ENCODE measurements around the gene RNF227. TPM values are rescaled to one million over a fixed set of nuclear protein-coding genes. Genes with fewer than 3 reads are reported as not detected.

The RNF227 gene
- total and polyA plus RNA-seq, 9 donors: 2.7 to 16.5 (median 5.2) TPM

- Histone ChIP-seq H3K27me3 (no peaks in the 10 kb centered on the region), H3K4me1 (ENCODE audit: insufficient read depth) (no peaks in the 10 kb centered on the region), H3K9me3 (no peaks in the 10 kb centered on the region), H3K36me3 (no peaks in the 10 kb centered on the region), H3K27ac (no peak overlapping the region), H3K4me3 (no peak overlapping the region)
- DNase-seq: no peak
- intact Hi-C loops (cut with DNase I): no loop called here
- 85 to 92% (median 90%) methylated on average over 13 of the region's 13 CpGs for WGBS, 3 donors
- TF ChIP-seq CTCF (IDR thresholded peaks at IDR 0.05): no peak
- no peak for TF ChIP-seq EP300 (IDR thresholded peaks at IDR 0.05)
- no peak for TF ChIP-seq POLR2A (IDR thresholded peaks at IDR 0.05)
Measured at GRCh38 chr17:7943291-7943690, 27.2 kb upstream of the RNF227 start.

GRCh38 chr17:7940743-7941142 is 24.7 kb upstream of the RNF227 start:
- DNase-seq: no peak
- Histone ChIP-seq H3K4me1 (ENCODE audit: insufficient read depth) (no peaks in the 10 kb centered on the region), H3K27me3 (no peaks in the 10 kb centered on the region), H3K4me3 (no peak overlapping the region), H3K9me3 (no peaks in the 10 kb centered on the region), H3K36me3 (no peaks in the 10 kb centered on the region), H3K27ac (no peak overlapping the region)
- TF ChIP-seq CTCF (IDR thresholded peaks at IDR 0.05): no peak
- no peak for TF ChIP-seq EP300 (IDR thresholded peaks at IDR 0.05)
- no peak for TF ChIP-seq POLR2A (IDR thresholded peaks at IDR 0.05)
- 88 to 93% (median 89%) methylated on average over 6 of the region's 6 CpGs for WGBS, 3 donors
- intact Hi-C loops (cut with DNase I): no loop called here

GRCh38 chr17:7940034-7940433 is 23.9 kb upstream of the RNF227 start:
- intact Hi-C loops (cut with DNase I): no loop called here
- Histone ChIP-seq H3K9me3 (no peaks in the 10 kb centered on the region), H3K36me3 (no peaks in the 10 kb centered on the region), H3K4me1 (ENCODE audit: insufficient read depth) (no peaks in the 10 kb centered on the region), H3K27me3 (no peaks in the 10 kb centered on the region), H3K27ac (no peak overlapping the region), H3K4me3 (no peak overlapping the region)
- DNase-seq: no peak
- TF ChIP-seq EP300 (IDR thresholded peaks at IDR 0.05) (no peak), CTCF (IDR thresholded peaks at IDR 0.05) (no peak), POLR2A (IDR thresholded peaks at IDR 0.05) (no peak)
- WGBS, 3 donors: 95 to 97% (median 95%) methylated on average over 4 of the region's 4 CpGs

- no peaks in the 10 kb centered on the region for H3K27me3 ChIP-seq
- no peaks in the 10 kb centered on the region for H3K9me3 ChIP-seq
- DNase-seq: no peak
- peaks cover 4% of the 10 kb centered on the region for H3K4me1 ChIP-seq (ENCODE audit: insufficient read depth)
- intact Hi-C loops (cut with DNase I): no loop called here
- no peaks in the 10 kb centered on the region for H3K36me3 ChIP-seq
- H3K27ac ChIP-seq: no peak overlapping the region
- TF ChIP-seq EP300 (IDR thresholded peaks at IDR 0.05) (no peak), CTCF (IDR thresholded peaks at IDR 0.05) (no peak), POLR2A (IDR thresholded peaks at IDR 0.05) (no peak)
- H3K4me3 ChIP-seq: no peak overlapping the region
Measured at GRCh38 chr17:7935859-7936258, 19.8 kb upstream of the RNF227 start.
